COLO829 (cell line): ENCODE data around the gene CHCT1.

ENCODE experiments used
- DNase-seq: peaks from one replicate; pipeline ENCODE4 v3.0.0; 2012; ENCODE audit warnings: low spot score

Gene CHCT1

GRCh38 chr17:60442271-60443173, 20.2 kb downstream of the CHCT1 start:
- peak; percentile 75 for DNase-seq

- DNase-seq = peak; percentile 22
Measured at GRCh38 chr17:60443713-60444112, 21.4 kb downstream of the CHCT1 start.

- no peak for DNase-seq
Measured at GRCh38 chr17:60445144-60445543, 22.9 kb downstream of the CHCT1 start.

- DNase-seq = no peak
Measured at GRCh38 chr17:60447375-60447774, 25.1 kb downstream of the CHCT1 start.

- DNase-seq = no peak
Measured at GRCh38 chr17:60451071-60451470, 28.8 kb downstream of the CHCT1 start.

DNA sequence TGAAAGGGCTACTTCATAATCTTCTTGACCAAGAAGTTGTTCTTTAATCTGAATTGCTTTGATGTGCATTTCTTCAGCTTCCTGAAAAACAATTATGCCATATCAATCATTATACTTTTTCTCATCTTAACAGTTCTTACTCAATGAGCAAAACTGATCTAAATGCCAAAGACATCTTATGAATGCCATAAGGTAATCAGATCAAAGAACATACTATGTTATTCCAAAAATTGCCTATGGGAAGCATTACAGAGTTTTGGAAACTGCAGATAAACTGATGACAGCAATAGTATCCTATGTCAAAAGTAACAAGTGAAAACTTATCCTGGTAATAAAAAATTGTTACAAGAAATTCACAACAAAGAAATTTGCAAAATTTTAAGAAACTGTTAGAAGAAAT, 29.7 kb downstream of the CHCT1 start:
- no peak for DNase-seq

- no peak for DNase-seq
Measured at GRCh38 chr17:60455378-60455777, 33.1 kb downstream of the CHCT1 start.

- DNase-seq = no peak
Measured at GRCh38 chr17:60457148-60457547, 34.9 kb downstream of the CHCT1 start.

- no peak for DNase-seq
Measured at GRCh38 chr17:60461584-60461983, 39.3 kb downstream of the CHCT1 start.

DNA sequence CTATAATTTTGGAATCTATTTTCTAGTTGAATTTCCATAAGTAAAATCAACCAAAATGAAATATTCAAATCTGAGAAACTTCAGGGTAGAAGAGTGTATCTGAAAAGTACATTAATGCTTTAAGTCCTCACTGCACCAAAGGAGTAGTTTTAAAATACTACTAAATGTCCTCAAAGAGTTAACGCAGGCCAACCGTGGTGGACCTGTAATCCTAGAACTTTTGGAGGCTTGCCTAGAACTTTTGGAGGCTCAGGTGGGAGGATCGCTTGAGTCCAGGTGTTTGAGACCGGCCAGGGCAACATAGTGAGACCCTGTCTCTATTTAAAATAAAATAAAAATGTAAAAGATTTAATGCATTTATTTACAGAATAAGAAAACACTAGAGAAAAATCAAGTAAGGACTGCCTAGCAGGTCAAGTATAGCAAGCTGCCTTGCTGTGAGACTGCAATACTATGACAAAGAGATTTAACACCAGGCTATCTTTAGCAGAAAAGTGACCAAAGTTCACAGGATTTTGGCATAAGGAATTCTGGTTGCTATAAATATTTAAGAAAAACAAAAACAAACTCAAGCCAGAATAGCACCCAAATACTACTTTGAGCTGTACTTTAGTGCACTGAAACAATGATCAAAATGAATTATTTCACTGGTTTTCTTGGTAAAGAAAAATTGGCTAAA, 41.0 kb downstream of the CHCT1 start:
- DNase-seq = no peak

- no peak for DNase-seq
Measured at GRCh38 chr17:60464343-60464742, 42.1 kb downstream of the CHCT1 start.

DNA sequence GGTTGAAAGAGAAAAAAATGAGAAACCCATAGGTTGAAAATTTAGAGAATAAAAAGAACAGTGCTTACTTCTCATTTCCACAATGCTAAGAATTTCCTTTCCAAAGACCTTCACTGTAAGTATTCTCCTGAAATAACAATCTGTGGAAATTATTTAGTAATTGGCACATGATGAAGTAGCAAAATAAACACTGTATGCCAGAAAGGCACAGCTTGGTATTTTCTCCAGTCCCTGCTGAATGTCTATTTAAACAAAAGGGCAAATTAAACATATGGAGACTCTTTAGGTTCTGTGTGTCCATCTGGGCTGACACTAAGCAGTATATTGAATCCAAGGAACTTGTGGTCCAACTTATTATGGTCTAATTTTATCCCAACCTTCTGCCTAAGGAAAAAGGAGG, 46.1 kb downstream of the CHCT1 start:
- DNase-seq = no peak

DNA sequence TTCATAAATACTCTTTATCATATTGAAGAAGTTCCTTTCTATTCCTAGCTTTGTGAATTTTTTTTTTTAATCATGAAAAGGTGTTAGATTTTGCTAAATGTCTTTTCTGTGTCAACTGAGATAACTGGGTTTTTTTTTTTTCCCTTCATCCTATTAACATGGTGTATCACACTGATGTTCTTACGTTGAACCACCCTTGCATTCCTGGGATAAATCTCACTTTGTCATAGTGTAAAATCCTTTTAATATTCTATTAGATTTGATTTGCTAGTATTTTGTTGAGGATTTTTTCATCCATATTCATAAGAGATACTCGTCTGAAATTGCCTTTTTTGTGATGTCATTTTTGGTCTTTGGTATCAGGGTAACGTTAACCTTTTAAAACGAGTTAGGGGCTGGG, 49.2 kb downstream of the CHCT1 start:
- DNase-seq = no peak

GRCh38 chr17:60472449-60472848, 50.2 kb downstream of the CHCT1 start:
- DNase-seq = no peak

DNA sequence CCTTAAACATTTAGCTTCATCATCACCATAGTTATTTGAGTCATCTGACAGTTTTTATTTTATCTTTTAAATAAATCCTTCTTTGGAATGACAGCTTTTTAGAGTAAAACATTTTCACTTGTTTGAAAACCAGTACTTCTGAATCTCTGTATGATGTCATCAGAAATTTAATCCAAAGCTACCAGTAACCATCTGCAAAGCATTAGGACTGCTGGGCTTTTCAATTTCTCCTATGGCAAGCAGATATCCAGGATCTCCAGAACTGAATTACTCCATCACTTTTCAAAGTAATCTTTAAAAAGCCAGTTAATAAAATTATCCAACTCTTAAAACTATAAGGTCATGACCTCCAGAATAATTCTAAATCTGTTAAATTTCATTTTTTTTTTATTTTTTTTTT, 51.5 kb downstream of the CHCT1 start:
- DNase-seq = no peak
